GM18909 (cell line): Measurements from ENCODE around the gene GPC5.
"Not testable (repeated sequence)": the region's sequence is repeated elsewhere in the genome, so short reads cannot be mapped to it uniquely, and the experiment has no call there.

Source experiments
- ATAC-seq: cut with Tn5 transposase; IDR thresholded peaks from one replicate; pipeline ENCODE4 v1.9.1; 2021; ENCODE audit warnings: mild to moderate bottlenecking; ENCODE audit not compliant: unreplicated experiment, poor library complexity

GPC5 gene

GRCh38 chr13:91809161-91809560 is 410.7 kb downstream of the GPC5 start:
- no peak for ATAC-seq

GRCh38 chr13:91813253-91813652 is 414.8 kb downstream of the GPC5 start:
- no peak for ATAC-seq

- ATAC-seq: no peak
Measured at GRCh38 chr13:91816263-91816807, 417.9 kb downstream of the GPC5 start.

DNA sequence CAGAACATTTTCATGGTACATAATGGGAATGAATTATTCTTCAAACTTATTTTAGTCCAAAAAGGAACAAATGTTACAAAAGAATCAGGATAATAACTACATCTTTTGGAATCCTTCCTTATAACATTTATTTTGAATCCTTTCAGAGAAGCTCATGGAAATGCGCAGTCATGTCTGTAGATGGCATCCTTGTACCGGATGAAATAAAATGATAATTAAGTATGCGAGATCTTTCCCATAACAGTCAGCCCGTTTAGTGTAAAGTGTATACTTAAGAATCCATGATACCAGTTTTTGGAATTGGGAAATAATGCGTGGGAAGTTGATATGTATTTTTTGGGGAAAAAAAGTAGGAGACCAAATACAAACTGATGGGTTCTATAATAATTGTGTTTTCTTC is 418.8 kb downstream of the GPC5 start:
- ATAC-seq: no peak

DNA sequence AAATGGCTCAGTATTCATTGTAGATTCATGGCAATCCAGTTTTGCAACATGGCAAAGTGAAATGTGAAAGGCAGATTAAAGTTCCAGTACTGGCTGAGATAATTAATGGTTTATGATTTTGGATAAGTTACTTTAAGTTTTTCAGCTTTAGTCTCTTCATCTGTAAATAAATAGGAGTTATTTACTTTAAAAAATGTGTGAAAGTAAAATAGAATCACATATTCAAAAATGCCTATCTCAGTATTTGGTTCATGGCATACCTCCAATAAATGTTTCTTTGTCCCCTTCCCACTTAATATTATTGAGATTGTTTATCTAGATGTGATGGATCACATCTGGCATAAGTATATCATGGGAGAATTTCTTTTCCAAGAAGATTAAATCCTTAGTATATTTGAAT is 426.0 kb downstream of the GPC5 start:
- ATAC-seq: no peak

- ATAC-seq: no peak
Measured at GRCh38 chr13:91825516-91825915, 427.1 kb downstream of the GPC5 start.

DNA sequence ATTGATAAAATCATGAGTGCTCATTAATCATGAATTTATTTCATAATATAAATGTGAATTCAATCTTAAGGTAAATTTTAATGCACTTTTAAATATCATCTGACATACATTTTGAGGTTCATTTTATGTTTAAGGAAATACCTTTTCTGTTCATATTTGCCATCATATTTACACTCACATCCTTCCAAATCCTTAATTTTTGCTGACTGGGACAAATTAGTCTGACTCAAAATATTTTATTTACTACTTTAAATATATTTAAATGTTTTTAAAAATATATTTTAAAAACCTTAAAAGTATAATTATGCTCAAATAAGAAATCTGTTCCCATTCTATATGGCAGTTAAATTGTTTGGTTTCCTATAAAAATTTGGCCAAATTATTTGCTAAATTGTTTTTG is 438.1 kb downstream of the GPC5 start:
- ATAC-seq: no peak

GRCh38 chr13:91845612-91846011 is 447.2 kb downstream of the GPC5 start:
- no peak for ATAC-seq

DNA sequence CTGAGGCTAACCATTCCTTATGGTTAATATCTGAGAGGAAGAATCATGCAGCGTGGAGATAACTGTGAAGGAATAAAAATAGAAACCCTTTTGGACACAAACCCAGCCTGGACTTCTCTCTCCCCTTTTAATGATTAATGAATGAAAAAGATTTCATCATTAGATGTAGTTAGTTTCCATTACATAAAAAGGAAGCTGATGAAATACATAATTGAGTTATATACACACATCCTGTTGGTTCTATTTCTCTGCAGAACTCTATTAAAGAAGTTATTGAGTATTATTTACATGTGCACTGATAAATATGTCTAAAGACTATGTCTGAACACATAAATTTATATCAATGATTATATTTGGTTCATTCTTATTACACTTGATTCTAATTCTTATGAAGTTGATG is 465.3 kb downstream of the GPC5 start:
- ATAC-seq: no peak

DNA sequence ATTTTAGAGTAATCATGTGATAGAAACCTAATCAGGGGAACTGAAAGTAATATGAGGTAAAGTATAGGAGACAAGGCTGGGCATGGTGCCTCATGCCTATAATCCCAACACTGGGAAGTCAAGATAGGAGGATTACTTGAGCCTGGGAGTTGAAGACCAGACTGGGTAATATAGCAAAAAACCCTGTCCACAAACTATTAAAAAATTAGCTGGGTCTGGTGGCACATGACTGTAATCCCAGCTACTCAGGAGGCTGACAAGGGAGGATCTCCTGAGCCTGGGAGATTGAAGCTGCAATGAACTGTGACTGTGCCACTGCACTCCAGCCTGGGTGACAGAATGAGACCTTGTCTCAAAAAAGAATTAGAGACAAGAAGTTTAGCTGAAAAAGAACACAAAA is 469.9 kb downstream of the GPC5 start:
- no peak for ATAC-seq

GRCh38 chr13:91878491-91878890 is 480.1 kb downstream of the GPC5 start:
- no peak for ATAC-seq

- no peak for ATAC-seq
Measured at GRCh38 chr13:91879360-91879759, 480.9 kb downstream of the GPC5 start.

- no peak for ATAC-seq
Measured at GRCh38 chr13:91882918-91883317, 484.5 kb downstream of the GPC5 start.

- ATAC-seq: no peak
Measured at GRCh38 chr13:91889641-91890040, 491.2 kb downstream of the GPC5 start.

DNA sequence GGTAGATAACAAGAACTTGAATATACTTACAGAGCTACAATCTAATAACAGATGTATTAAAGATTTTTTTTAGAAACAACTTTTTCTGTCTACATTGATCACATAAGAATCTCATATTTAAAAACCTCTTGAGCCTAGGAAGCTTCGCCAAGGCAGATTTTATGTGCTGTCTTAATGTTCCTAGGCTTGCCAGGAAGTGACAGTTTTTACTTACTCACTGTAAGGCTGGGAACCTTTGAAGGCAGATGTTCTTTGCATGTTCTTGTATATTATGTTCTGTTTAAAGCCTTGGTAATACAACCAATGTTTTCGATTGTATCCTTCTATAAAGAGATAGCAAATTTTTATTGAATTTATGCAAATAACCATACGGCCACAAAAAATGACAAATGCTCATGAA is 492.7 kb downstream of the GPC5 start:
- no peak for ATAC-seq

DNA sequence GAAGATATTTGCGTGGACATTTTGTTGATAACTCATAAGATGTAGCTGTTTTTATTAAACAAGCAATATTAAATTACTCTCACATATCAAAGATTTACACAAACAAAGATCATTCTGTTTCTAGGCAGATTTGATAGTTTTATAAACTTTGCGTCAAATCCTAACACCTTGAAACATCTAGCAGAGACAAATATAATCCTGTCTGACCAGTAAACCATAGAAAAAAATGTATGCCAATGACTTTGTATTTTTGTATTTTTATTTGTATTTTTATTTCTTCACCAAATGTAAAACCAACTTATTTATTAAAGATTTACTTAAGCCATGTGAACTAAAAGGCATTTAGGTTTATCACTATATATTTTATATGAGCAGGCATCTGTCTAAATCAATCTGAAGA is 494.6 kb downstream of the GPC5 start:
- no peak for ATAC-seq

DNA sequence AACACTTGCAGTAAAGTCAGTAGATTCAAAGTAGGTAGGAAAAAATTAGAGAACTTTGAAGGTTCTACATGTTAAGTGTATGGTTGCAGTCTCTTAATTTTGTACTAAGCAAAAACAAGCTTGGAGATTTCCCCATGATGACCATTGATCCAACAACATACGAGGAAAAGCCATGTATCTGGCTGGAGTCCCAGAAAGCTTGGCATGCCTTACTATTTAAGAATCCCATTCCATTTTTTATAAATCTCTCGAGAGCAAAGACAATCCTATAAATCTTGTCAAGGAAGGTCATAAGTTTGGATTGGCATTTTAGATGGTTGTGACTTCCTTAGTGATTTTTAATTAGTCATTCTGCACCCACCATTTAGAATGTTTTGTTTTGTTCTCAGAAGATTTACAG is 495.9 kb downstream of the GPC5 start:
- ATAC-seq: no peak

GRCh38 chr13:91896547-91896946 is 498.1 kb downstream of the GPC5 start:
- no peak for ATAC-seq

GRCh38 chr13:91898986-91899385 is 500.6 kb downstream of the GPC5 start:
- ATAC-seq: not testable (repeated sequence)

GRCh38 chr13:91902291-91902690 is 503.9 kb downstream of the GPC5 start:
- ATAC-seq: no peak

- peak; percentile 90 for ATAC-seq
Measured at GRCh38 chr13:91904005-91904404, 505.6 kb downstream of the GPC5 start.

GRCh38 chr13:91904597-91904996 is 506.2 kb downstream of the GPC5 start:
- ATAC-seq: peak; percentile 58

DNA sequence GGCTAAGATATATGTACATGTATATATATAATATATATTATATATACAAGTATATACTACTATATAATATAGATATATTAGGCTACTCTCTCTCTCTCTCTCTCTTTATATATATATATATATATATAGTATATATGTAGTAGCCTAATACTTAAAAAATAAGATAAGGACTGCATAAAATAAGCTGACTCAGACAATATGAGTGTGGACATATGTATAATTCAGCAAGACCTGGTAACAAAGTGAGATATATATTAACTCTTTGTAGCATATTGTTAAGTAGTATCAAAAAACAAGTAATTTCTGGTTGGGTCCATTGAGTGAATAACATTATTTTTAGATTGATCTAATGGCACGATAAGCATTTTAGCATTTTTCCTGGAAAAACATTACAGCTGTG is 509.0 kb downstream of the GPC5 start:
- ATAC-seq: no peak
